Testis (tissue), 2 donors: Measurements from ENCODE around the gene FUT1.

Source experiments
- POLR2A ChIP-seq: fragments of 450-650 bp; IDR thresholded peaks from one replicate; pipeline ENCODE4 v1.6.1; 2017; ENCODE audit warnings: antibody characterized with exemption, mild to moderate bottlenecking, moderate library complexity
- TF ChIP-seq, protein P1 (sequence below), 3 experiments: fragments of 450-650 bp in 2 of 3; fragments of 200-600 bp in 1 of 3; sonication (generic) in 1 of 3; IDR thresholded peaks; one replicate each; pipeline ENCODE4 v1.5.1; 2016 to 2019; ENCODE audit warnings: antibody characterized with exemption in 3 of 3, mild to moderate bottlenecking in 2 of 3, moderate library complexity in 1 of 3

DNA sequence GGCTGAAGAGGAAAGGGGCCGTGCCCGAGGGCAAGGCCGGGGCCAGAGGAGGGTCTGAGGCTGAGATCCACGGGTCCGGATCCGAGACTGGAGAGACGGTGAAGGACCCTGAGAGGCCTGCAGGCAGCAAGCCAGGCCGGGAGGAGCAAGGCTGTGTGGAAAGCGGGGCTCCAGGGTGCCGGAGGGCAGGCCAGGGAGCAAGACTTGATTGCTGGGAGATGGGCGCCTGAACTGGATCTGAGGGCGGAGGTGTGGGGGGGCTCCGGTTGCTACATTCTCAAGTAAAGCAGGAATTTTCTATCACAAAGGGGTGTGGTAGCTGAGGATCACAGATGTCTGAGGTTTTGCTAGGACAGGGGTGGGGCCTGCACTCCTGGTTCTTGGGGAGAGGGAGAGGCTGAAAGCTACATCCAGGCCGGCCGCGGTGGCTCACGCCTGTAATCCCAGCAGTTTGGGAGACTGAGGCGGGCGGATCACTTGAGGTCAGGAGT is 36.7 kb downstream of the FUT1 start:
- TF ChIP-seq, protein P1, sequence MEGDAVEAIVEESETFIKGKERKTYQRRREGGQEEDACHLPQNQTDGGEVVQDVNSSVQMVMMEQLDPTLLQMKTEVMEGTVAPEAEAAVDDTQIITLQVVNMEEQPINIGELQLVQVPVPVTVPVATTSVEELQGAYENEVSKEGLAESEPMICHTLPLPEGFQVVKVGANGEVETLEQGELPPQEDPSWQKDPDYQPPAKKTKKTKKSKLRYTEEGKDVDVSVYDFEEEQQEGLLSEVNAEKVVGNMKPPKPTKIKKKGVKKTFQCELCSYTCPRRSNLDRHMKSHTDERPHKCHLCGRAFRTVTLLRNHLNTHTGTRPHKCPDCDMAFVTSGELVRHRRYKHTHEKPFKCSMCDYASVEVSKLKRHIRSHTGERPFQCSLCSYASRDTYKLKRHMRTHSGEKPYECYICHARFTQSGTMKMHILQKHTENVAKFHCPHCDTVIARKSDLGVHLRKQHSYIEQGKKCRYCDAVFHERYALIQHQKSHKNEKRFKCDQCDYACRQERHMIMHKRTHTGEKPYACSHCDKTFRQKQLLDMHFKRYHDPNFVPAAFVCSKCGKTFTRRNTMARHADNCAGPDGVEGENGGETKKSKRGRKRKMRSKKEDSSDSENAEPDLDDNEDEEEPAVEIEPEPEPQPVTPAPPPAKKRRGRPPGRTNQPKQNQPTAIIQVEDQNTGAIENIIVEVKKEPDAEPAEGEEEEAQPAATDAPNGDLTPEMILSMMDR (IDR thresholded peaks at IDR 0.05), result no peak
- no peak for TF ChIP-seq POLR2A
